ENCODE results near the gene MAP7D2. TPM values are rescaled to one million over a fixed set of nuclear protein-coding genes. Genes with fewer than 3 reads are reported as not detected.
A peak's percentile ranks its signal among the peaks of the same experiment; 100 is the strongest.

MAP7D2 gene
- total and polyA plus RNA-seq, 4 donors = 0.16 to 1.5 (median 0.42) TPM

DNA sequence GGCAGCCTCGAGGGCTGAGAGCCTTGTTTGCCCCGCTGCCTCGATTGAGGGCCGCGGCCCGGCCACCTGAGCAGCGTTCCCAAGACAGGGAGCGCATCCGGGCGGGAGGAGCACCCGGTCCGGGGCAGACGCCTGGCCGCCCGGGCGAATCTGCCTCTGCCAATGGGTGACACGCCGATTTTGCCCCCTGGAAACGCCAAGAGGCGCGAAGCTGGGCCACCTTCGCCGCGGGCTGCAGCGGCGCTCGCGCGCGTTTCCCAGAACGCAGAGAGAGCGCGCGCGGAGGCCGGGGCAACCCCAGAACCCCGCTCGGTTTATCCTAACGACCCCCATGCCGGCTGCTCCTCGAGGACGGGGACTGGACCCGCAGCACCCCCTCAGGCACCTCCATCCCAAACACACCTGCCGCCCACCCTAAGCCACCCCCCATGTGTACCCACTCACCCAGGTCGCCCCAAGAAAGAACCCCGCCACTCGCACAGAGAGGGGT lies 575 bp downstream of the MAP7D2 start:
- H3K9me3 ChIP-seq (ENCODE audit: control insufficient read depth in 4 of 4, low read length in 3 of 4) = peaks cover 0 to 8% (median 6%) of the 10 kb centered on the region in 4 donors
- H3K27ac ChIP-seq (ENCODE audit: low read depth in 1 of 2, low read length in 2 of 2) = no peak overlapping the region
- H3K36me3 ChIP-seq (ENCODE audit: control insufficient read depth in 4 of 4, insufficient read depth in 3 of 4, low read depth in 1 of 4, low read length in 3 of 4) = no peaks in the 10 kb centered on the region
- WGBS = 8% methylated on average over 47 of the region's 47 CpGs
- peak overlapping the region in 1 of 3 donors; percentile 35 for H3K4me3 ChIP-seq (ENCODE audit: low read depth in 1 of 3, low read length in 3 of 3)
- TF ChIP-seq FOXA2 (IDR thresholded peaks at IDR 0.05) (no peak), GABPA (IDR thresholded peaks at IDR 0.05 in 1 of 2, conservative IDR thresholded peaks at IDR 0.05 in 1 of 2) (no peak), FOXA1 (IDR thresholded peaks at IDR 0.05) (no peak), REST (IDR thresholded peaks at IDR 0.05) (no peak), ATF3 (IDR thresholded peaks at IDR 0.05) (no peak), RAD21 (IDR thresholded peaks at IDR 0.05) (no peak), NR2F2 (IDR thresholded peaks at IDR 0.05) (no peak), JUND (IDR thresholded peaks at IDR 0.05) (no peak), TAF1 (conservative IDR thresholded peaks at IDR 0.05) (no peak), HNF4A (conservative IDR thresholded peaks at IDR 0.05) (no peak), CTCF (IDR thresholded peaks at IDR 0.05; ENCODE audit: low read depth, low read length, missing input control) (no peak), RXRA (IDR thresholded peaks at IDR 0.05) (no peak), YY1 (IDR thresholded peaks at IDR 0.05) (no peak), ZBTB33 (IDR thresholded peaks at IDR 0.05) (no peak), HNF4G (IDR thresholded peaks at IDR 0.05) (no peak)
- TF ChIP-seq, protein P1, sequence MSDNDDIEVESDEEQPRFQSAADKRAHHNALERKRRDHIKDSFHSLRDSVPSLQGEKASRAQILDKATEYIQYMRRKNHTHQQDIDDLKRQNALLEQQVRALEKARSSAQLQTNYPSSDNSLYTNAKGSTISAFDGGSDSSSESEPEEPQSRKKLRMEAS (IDR thresholded peaks at IDR 0.05) = no peak
- no peak for DNase-seq (ENCODE audit: low spot score)
- no peak overlapping the region for H3K9ac ChIP-seq (ENCODE audit: low read depth in 1 of 2, low read length in 2 of 2)
- H3K4me1 ChIP-seq (ENCODE audit: control insufficient read depth in 4 of 4, insufficient read depth in 4 of 4, low read length in 3 of 4) = peaks cover 2 to 8% (median 5%) of the 10 kb centered on the region in 4 donors
- peaks cover 0 to 4% (median 0%) of the 10 kb centered on the region in 4 donors for H3K27me3 ChIP-seq (ENCODE audit: control insufficient read depth in 4 of 4, insufficient read depth in 4 of 4, low read length in 3 of 4)
